ENCODE results near the gene LRIG2. TPM values are rescaled to one million over a fixed set of nuclear protein-coding genes. Genes with fewer than 3 reads are reported as not detected.

Gene LRIG2
- total and polyA plus RNA-seq, 2 of the 13 experiments (the other 11 are each of a cell fraction or from before 2014, with no cell fraction given): 8.1 to 12.2 TPM

DNA sequence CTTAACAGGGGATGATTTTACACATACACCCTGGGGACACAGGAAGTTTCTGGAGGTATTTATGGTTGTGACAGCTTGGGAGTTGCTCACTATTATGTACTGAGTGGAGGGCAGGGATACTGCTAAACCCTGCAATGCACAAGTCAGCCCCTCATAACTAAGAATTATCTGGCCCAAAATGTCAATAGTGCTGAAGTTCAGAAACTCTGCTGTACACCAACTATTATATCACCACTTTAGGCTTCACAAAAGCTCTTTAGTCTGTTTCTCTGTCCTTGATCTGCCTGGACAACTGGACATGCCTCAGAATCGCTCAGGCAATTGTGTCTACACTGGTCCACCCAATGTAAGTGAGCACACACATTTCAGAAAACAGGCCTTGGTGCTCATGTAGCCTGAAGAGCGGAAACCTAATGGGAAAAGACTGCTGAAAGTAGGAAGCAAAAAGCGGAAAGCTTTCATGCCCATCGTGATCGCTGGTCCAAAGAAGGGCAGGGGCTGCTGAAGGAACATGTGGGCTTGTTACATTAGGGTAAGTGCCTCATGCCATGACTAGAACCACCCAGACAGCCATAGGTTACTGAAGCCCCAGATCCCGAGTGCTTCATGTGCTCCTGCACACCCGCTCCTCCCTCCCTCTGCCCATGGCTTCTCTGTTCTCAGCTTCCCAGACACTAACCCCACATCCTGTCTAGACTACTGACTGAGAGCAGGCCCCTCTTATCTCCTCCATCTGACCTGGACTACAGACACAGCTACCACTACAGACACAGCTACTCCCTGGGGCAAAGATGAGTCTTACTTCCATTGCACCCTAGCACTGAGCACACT is 73.5 kb downstream of the LRIG2 start (continued):
- TF ChIP-seq, protein P1, sequence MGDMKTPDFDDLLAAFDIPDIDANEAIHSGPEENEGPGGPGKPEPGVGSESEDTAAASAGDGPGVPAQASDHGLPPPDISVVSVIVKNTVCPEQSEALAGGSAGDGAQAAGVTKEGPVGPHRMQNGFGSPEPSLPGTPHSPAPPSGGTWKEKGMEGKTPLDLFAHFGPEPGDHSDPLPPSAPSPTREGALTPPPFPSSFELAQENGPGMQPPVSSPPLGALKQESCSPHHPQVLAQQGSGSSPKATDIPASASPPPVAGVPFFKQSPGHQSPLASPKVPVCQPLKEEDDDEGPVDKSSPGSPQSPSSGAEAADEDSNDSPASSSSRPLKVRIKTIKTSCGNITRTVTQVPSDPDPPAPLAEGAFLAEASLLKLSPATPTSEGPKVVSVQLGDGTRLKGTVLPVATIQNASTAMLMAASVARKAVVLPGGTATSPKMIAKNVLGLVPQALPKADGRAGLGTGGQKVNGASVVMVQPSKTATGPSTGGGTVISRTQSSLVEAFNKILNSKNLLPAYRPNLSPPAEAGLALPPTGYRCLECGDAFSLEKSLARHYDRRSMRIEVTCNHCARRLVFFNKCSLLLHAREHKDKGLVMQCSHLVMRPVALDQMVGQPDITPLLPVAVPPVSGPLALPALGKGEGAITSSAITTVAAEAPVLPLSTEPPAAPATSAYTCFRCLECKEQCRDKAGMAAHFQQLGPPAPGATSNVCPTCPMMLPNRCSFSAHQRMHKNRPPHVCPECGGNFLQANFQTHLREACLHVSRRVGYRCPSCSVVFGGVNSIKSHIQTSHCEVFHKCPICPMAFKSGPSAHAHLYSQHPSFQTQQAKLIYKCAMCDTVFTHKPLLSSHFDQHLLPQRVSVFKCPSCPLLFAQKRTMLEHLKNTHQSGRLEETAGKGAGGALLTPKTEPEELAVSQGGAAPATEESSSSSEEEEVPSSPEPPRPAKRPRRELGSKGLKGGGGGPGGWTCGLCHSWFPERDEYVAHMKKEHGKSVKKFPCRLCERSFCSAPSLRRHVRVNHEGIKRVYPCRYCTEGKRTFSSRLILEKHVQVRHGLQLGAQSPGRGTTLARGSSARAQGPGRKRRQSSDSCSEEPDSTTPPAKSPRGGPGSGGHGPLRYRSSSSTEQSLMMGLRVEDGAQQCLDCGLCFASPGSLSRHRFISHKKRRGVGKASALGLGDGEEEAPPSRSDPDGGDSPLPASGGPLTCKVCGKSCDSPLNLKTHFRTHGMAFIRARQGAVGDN (CRISPR knock-in tag; IDR thresholded peaks at IDR 0.05): peak; percentile 45; the same call in 1 of the 2 replicates
- no peak for TF ChIP-seq MAFF (IDR thresholded peaks at IDR 0.05; ENCODE audit: low read depth, low read length)
- TF ChIP-seq SNRNP70 (IDR thresholded peaks at IDR 0.05; ENCODE audit: low read depth, low read length): no peak
- no peak for TF ChIP-seq MED8 (CRISPR knock-in tag; IDR thresholded peaks at IDR 0.05; ENCODE audit: insufficient replicate concordance)
- no peak for TF ChIP-seq CAMTA2 (CRISPR knock-in tag; IDR thresholded peaks at IDR 0.05; ENCODE audit: borderline replicate concordance)
- TF ChIP-seq NFE2L1 (CRISPR knock-in tag; IDR thresholded peaks at IDR 0.05; ENCODE audit: borderline replicate concordance): no peak
- TF ChIP-seq RERE (CRISPR knock-in tag; IDR thresholded peaks at IDR 0.05; ENCODE audit: low read depth): no peak
- TF ChIP-seq ZNF33B (CRISPR knock-in tag; IDR thresholded peaks at IDR 0.05): no peak
- TF ChIP-seq TEF (CRISPR knock-in tag; IDR thresholded peaks at IDR 0.05): no peak
- TF ChIP-seq ZNF644 (CRISPR knock-in tag; IDR thresholded peaks at IDR 0.05; ENCODE audit: low read depth): peak; percentile 70; the same call in 1 of the 2 replicates
- no peak for TF ChIP-seq ATF3 (CRISPR knock-in tag; IDR thresholded peaks at IDR 0.05)
- TF ChIP-seq ZNF317 (CRISPR knock-in tag; IDR thresholded peaks at IDR 0.05): no peak; the same call in 1 of the 2 replicates
- no peak for TF ChIP-seq RAD21 (CRISPR knock-in tag; IDR thresholded peaks at IDR 0.05)
- no peak for TF ChIP-seq ZNF615 (CRISPR knock-in tag; IDR thresholded peaks at IDR 0.05; ENCODE audit: borderline replicate concordance)
- no peak for TF ChIP-seq HNRNPH1 (optimal IDR thresholded peaks at IDR 0.05; ENCODE audit: low read depth, low read length)
- TF ChIP-seq ZNF563 (CRISPR knock-in tag; IDR thresholded peaks at IDR 0.05): no peak
- no peak; the same call in 1 of the 2 replicates for TF ChIP-seq ZBTB26 (CRISPR knock-in tag; IDR thresholded peaks at IDR 0.05; ENCODE audit: borderline replicate concordance)

Measured in HepG2 (cell line).